HepG2 (cell line): ENCODE data around the gene ABCA3. TPM values are rescaled to one million over a fixed set of nuclear protein-coding genes. Genes with fewer than 3 reads are reported as not detected.

ENCODE experiments used
- ATAC-seq: fragments of 200-7000 bp; cut with Tn5 transposase; 3 replicates; pipeline ENCODE4 v1.9.1; 2020; ENCODE audit warnings: mild to moderate bottlenecking, moderate library complexity
- BruUV-seq: library from RNA; stranded (reverse); fragments of 400-500 nt; replicated peaks from 2 replicates; lab custom pipeline; 2021; lab: Mats Ljungman, UMichigan
- CTCF ChIA-PET: fragments of 300-600 bp; formaldehyde crosslinking; extraction: SDS; loops from one replicate; lab custom pipeline; 2021; ENCODE audit warnings: low total read pairs, inconsistent platforms, low intra/inter-chr PET ratio; lab: Yijun Ruan, JAX
- POLR2A ChIA-PET: fragments of 350-600 bp; sonication (Branson Sonifier 250); formaldehyde crosslinking; loops from one replicate; lab custom pipeline; 2020; ENCODE audit warnings: antibody characterized with exemption, inconsistent platforms; lab: Yijun Ruan, JAX
- DNase-seq: peaks from one replicate; pipeline ENCODE4 v3.0.0-alpha.2; 2015; ENCODE audit warnings: low spot score
- FAIRE-seq: peaks from 3 replicates; lab custom pipeline; 2011; peaks lifted over from hg19 to GRCh38; lab: Jason Lieb, UNC
- H2AFZ ChIP-seq: one replicate; pipeline ENCODE4 v1.6.1; 2011; ENCODE audit warnings: low read length, inconsistent platforms
- H3K27ac ChIP-seq: fragments of 300-600 bp; 3 replicates; pipeline ENCODE4 v1.8.0; 2011; ENCODE audit warnings: mixed run types, mild to moderate bottlenecking, mixed read lengths, low read length, inconsistent platforms; ENCODE audit not compliant: insufficient read depth; ENCODE audit errors: extremely low read length
- H3K27me3 ChIP-seq, 2 experiments: fragments of 200-600 bp in 1 of 2; 2 replicates in 1 of 2; 3 replicates in 1 of 2; pipeline versions ENCODE4 v1.6.0 to v1.8.0; 2011; ENCODE audit warnings: low read length in 2 of 2, mild to moderate bottlenecking in 2 of 2, moderate library complexity in 2 of 2, inconsistent platforms in 1 of 2; ENCODE audit not compliant: insufficient read depth in 2 of 2, control insufficient read depth in 1 of 2
- H3K36me3 ChIP-seq, 2 experiments: fragments of 200-600 bp in 1 of 2; replicated peaks in 1 of 2; 2 replicates in 1 of 2; 3 replicates in 1 of 2; pipeline versions ENCODE4 v1.5.1 to v1.8.0; 2011; ENCODE audit warnings: low read length in 2 of 2, inconsistent platforms in 1 of 2; ENCODE audit not compliant: insufficient read depth in 2 of 2, control insufficient read depth in 1 of 2
- H3K4me1 ChIP-seq: 2 replicates; pipeline ENCODE4 v1.5.1; 2012; ENCODE audit warnings: low read length, inconsistent platforms; ENCODE audit not compliant: insufficient read depth
- H3K4me2 ChIP-seq: 2 replicates; pipeline ENCODE4 v1.6.0; 2011; ENCODE audit warnings: low read depth, low read length, inconsistent platforms
- H3K4me3 ChIP-seq, 3 experiments: fragments of 200-600 bp in 1 of 3; sonication (generic), shearing (Covaris generic) in 1 of 3; replicated peaks in 1 of 3; 2 replicates each; pipeline ENCODE4 v1.5.1; 2011 to 2016; ENCODE audit warnings: low read length in 3 of 3, inconsistent platforms in 2 of 3, low read depth in 2 of 3, mild to moderate bottlenecking in 2 of 3, control low read depth in 1 of 3, mixed read lengths in 1 of 3; ENCODE audit not compliant: insufficient read depth in 1 of 3
- H3K79me2 ChIP-seq: one replicate; pipeline ENCODE4 v1.6.1; 2011; ENCODE audit warnings: low read length, inconsistent platforms; ENCODE audit not compliant: insufficient read depth
- H3K9ac ChIP-seq: 2 replicates; pipeline ENCODE4 v1.6.0; 2011; ENCODE audit warnings: mild to moderate bottlenecking, low read depth, low read length, inconsistent platforms; ENCODE audit not compliant: insufficient read depth
- H3K9me3 ChIP-seq: 2 replicates; pipeline ENCODE4 v1.5.1; 2012; ENCODE audit warnings: mild to moderate bottlenecking, low read length
- H4K20me1 ChIP-seq: 2 replicates; pipeline ENCODE4 v1.6.0; 2011; ENCODE audit warnings: inconsistent platforms, mild to moderate bottlenecking, low read length, moderate library complexity; ENCODE audit not compliant: insufficient read depth
- CEBPG ChIP-seq: IDR thresholded peaks from 2 replicates; pipeline ENCODE4 v1.6.1; 2016
- DDIT3 ChIP-seq: sonication (generic); formaldehyde crosslinking; IDR thresholded peaks from 2 replicates; pipeline ENCODE4 v1.4.0; 2020; ENCODE audit warnings: mild to moderate bottlenecking, missing genetic modification reagents
- ELF3 ChIP-seq: IDR thresholded peaks from 2 replicates; pipeline ENCODE4 v1.6.1; 2016; ENCODE audit warnings: missing genetic modification reagents, missing compliant biosample characterization
- MTF2 ChIP-seq: sonication (generic); formaldehyde crosslinking; IDR thresholded peaks from 2 replicates; pipeline ENCODE4 v1.5.0; 2020; ENCODE audit warnings: missing genetic modification reagents, borderline replicate concordance
- SKIL ChIP-seq: sonication (generic); formaldehyde crosslinking; IDR thresholded peaks from 2 replicates; pipeline ENCODE4 v1.8.0; 2022; ENCODE audit warnings: missing genetic modification reagents, mild to moderate bottlenecking, moderate library complexity, borderline replicate concordance
- TEAD3 ChIP-seq: optimal IDR thresholded peaks from 2 replicates; pipeline ENCODE3; 2016; ENCODE audit warnings: borderline replicate concordance
- YY1 ChIP-seq: IDR thresholded peaks from 2 replicates; pipeline ENCODE4 v1.6.1; 2011; ENCODE audit warnings: low read length, low read depth, moderate library complexity, mild to moderate bottlenecking; ENCODE audit not compliant: insufficient read depth, insufficient replicate concordance
- WGBS: methylation state at CpG from one replicate; pipeline ENCODE4 v1.1.6; 2017; ENCODE audit warnings: low lambda C conversion rate; 5-methylcytosine and 5-hydroxymethylcytosine counted together
- in situ Hi-C: cut with HindIII; loops from 2 replicates; pipeline ENCODE4 v1.10.0; 2017; ENCODE audit warnings: low pct_unique_long_range_greater_than_20kb; ENCODE audit not compliant: extremely low pct_ligation_motif_present
- intact Hi-C: fragments of 100-400 bp; cut with micrococcal nuclease; formaldehyde crosslinking; loops from one replicate; pipeline ENCODE4 v1.10.0; 2022; ENCODE audit not compliant: unreplicated experiment
- polyA plus RNA-seq, 8 experiments: library from polyadenylated mRNA; depleted of rRNA in 3 of 8; stranded (reverse) in 7 of 8; unstranded in 1 of 8; fragments of >200 nt; fragmentation: Illumina TruSeq in 4 of 8; extraction: Trizol in 4 of 8; gene quantifications; 2 replicates each; pipeline versions ENCODE4 v1.2.1 to v1.2.3, GENCODE V29; 2011 to 2016; ENCODE audit warnings: low read depth in 4 of 8, missing spikeins in 1 of 8, mixed read lengths in 1 of 8; ENCODE audit not compliant: insufficient read depth in 1 of 8
- total RNA-seq, 5 experiments: library from RNA; depleted of rRNA; stranded (reverse); fragments of >200 nt; fragmentation: Illumina TruSeq; extraction: Trizol; gene quantifications; 2 replicates each; pipeline ENCODE4 v1.2.3, GENCODE V29; 2016; ENCODE audit warnings: low read depth in 1 of 5

The ABCA3 gene
- total and polyA plus RNA-seq, 2 of the 13 experiments (the other 11 are each of a cell fraction or from before 2014, with no cell fraction given) = 0.60 to 1.5 TPM

- FAIRE-seq (no peak), DNase-seq (no peak), ATAC-seq (no peak)
- intact Hi-C loops (no loop called here), in situ Hi-C loops (no loop called here)
- BruUV-seq = no TSS peak
- Histone ChIP-seq H3K36me3 (peaks cover 17 to 86% of the 10 kb centered on the region in 2 experiments), H2AFZ (no peak overlapping the region), H3K9ac (no peak overlapping the region), H3K4me3 (no peak overlapping the region), H3K27ac (no peak overlapping the region), H3K4me2 (no peak overlapping the region), H3K9me3 (no peaks in the 10 kb centered on the region), H4K20me1 (no peaks in the 10 kb centered on the region), H3K27me3 (no peaks in the 10 kb centered on the region), H3K4me1 (peaks cover 5% of the 10 kb centered on the region; the same call in 1 of the 2 replicates), H3K79me2 (peaks cover 13% of the 10 kb centered on the region)
- ChIA-PET POLR2A (no interaction called here), CTCF (no interaction called here)
- WGBS = 95% methylated on average over 6 of the region's 6 CpGs
- TF ChIP-seq SKIL (CRISPR knock-in tag) (no peak), YY1 (no peak), ELF3 (CRISPR knock-in tag) (no peak), TEAD3 (CRISPR knock-in tag) (no peak), MTF2 (CRISPR knock-in tag) (no peak)
These were observed 82.8 kb downstream of the ABCA3 start for GRCh38 chr16:2257726-2258125.

GRCh38 chr16:2256531-2257140 lies 83.9 kb downstream of the ABCA3 start:
- DNase-seq = no peak
- H3K79me2 ChIP-seq = peaks cover 5% of the 10 kb centered on the region
- H3K36me3 ChIP-seq = peaks cover 14 to 77% of the 10 kb centered on the region in 2 experiments
- CTCF ChIA-PET = no interaction called here
- no peak for ATAC-seq
- FAIRE-seq = no peak
- TF ChIP-seq DDIT3 (CRISPR knock-in tag) = no peak
- no peak for TF ChIP-seq CEBPG (CRISPR knock-in tag)
- no peaks in the 10 kb centered on the region for H3K27me3 ChIP-seq
- H3K4me1 ChIP-seq = peaks cover 16% of the 10 kb centered on the region
- WGBS = 95% methylated on average over 12 of the region's 12 CpGs
- POLR2A ChIA-PET = interaction anchor here (1.3 kb wide), 1 partner anchor 30 kb away, joined by 3 read pairs; no protein-coding TSS in a partner anchor
- H4K20me1 ChIP-seq = no peaks in the 10 kb centered on the region
- no peak overlapping the region for H3K27ac ChIP-seq
- in situ Hi-C loops = no loop called here
- BruUV-seq = no TSS peak
- intact Hi-C loops = no loop called here
- H3K4me3 ChIP-seq = no peak overlapping the region
- no peak overlapping the region for H2AFZ ChIP-seq
- H3K9me3 ChIP-seq = no peaks in the 10 kb centered on the region
- no peak overlapping the region for H3K4me2 ChIP-seq
- H3K9ac ChIP-seq = no peak overlapping the region
